AML-193 (cell line): ENCODE results near the gene ARHGAP24.
"Not testable (repeated sequence)": the region's sequence is repeated elsewhere in the genome, so short reads cannot be mapped to it uniquely, and the experiment has no call there.

ENCODE experiments used
- DNase-seq, 2 experiments: peaks; one replicate each; lab custom pipeline; 2025; lab: John Stamatoyannopoulos, UW

ARHGAP24 gene

DNA sequence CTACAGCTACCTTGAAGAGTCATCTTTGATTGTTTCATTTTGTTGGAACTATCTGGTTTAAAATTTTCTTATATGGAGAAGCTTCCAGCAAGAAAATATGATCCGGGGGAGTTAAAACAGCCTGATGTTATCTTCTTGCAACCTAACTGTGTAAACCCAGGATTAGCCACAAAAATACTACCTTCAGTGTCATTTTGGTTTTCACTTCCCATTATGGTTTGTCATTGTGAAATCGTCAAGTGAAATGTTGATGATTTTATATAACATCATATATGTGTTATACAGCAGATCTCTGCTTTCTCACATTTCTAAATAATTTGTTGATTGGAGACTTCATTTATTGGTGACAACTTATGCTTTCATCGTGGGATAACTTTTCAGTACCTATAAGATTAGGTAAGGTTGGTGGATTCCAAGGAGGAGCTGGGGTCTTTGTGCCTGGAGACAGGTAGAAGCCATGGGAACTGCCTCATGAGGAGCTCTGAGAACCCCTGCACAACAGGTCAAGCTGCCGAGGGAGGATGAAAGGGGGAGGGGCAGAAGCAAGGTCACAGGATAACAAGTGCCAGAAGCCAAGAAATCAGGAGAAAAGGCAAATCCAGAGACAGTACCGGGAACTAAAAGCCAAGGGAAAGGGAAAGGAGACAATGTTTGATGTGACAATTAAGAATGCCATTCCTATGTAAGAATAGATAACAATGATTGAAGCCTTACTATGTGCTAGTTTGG is 7.2 kb downstream of the ARHGAP24 start:
- DNase-seq: peak; percentile 29 to 55

GRCh38 chr4:85486425-85487086 is 11.6 kb downstream of the ARHGAP24 start:
- no peak for DNase-seq

DNA sequence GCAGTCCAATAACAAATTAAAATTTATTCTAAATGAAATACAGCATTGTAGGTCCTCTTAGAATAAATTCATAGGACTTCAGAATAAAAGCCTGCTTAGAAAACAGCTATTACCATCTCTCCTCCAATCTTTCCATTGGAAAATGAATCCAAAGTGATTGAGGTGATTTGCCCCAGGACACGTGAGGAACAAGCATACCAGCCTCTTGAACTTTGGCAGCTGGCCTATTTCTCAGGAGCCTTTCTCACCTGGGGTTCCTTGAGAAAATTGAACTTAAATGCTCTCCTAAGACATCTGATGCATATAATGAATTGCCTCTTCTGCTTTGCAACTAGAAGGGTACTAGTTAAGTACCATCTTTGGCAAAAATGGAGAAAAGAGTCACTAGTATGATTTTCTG is 13.5 kb downstream of the ARHGAP24 start:
- DNase-seq: no peak

DNA sequence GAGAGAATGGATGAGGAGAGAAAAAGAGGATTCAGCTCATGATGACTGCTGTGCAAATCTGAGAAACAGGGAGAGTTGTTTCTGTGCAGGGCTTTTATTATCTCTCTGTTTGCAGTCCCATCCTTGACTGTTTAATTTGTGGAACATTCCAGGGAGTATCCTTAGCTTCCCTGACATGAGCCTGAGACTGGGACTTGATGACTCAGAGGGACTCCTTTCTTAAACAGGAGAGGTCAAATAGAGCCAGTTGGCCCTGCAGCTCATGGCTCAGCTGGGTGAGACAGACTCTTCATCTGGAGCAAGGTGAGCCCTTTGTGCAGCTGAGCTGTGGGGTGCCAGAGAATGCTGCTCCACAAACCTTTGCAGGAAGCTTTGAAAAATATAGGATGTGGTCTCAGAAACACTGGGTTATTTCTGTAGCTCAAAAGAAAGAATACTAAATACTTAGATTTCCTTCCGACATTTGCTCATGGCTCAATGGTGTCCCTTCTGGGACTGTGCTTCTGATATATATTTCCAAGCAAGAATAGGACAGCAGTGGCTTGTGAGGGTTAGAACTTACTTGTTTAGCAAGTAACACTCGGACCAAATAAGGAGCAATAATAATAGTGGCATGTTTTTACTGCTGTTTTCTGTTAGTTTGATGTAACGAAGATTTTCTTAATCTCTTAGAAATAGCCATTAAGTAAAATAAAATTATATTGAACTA is 14.5 kb downstream of the ARHGAP24 start:
- DNase-seq: no peak

GRCh38 chr4:85491527-85491926 is 16.6 kb downstream of the ARHGAP24 start:
- no peak for DNase-seq

DNA sequence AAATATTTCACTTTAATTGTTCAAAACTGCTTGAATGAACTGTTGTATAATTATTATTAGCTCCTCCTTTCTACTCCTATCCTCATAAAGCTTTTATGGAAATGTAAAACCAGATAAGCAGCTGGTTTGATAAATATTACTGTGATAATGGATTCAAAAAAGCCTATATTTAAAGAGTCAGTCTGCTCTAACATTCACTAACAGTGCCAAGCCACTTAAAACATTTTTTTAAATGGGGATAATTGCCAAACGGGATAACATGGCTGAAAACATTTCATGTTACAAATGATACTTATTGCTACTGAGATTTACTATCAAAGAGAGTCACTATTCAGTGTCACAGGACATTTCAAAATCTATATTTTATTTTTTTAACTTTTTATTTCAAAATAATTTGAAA is 17.4 kb downstream of the ARHGAP24 start:
- DNase-seq: no peak

GRCh38 chr4:85495621-85496020 is 20.7 kb downstream of the ARHGAP24 start:
- no peak for DNase-seq

GRCh38 chr4:85496126-85496849 is 21.3 kb downstream of the ARHGAP24 start:
- no peak for DNase-seq

DNA sequence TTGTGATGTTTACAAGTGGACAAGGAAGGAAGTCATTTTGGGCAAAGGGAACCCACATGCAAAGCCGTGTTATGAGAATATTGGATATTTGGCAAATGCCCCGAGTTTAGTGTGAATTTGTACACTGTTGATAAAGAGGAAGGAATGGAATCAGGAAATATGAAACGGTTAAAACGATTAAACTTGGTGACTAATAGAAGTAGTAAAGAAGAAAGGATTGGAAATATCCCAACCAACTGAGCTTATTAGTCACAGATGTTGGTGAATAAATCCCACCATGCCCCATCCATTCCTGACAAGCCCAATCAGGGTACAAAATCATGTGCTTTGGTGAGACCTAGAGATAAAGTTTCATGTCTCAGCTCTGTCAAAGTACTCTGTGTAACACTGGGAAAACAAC is 22.0 kb downstream of the ARHGAP24 start:
- DNase-seq: no peak

- DNase-seq: peak; percentile 88 to 91
Measured at GRCh38 chr4:85498068-85498733, 23.3 kb downstream of the ARHGAP24 start.

- DNase-seq: no peak
Measured at GRCh38 chr4:85499573-85499972, 24.6 kb downstream of the ARHGAP24 start.

GRCh38 chr4:85500110-85500867 is 25.3 kb downstream of the ARHGAP24 start:
- no peak for DNase-seq

DNA sequence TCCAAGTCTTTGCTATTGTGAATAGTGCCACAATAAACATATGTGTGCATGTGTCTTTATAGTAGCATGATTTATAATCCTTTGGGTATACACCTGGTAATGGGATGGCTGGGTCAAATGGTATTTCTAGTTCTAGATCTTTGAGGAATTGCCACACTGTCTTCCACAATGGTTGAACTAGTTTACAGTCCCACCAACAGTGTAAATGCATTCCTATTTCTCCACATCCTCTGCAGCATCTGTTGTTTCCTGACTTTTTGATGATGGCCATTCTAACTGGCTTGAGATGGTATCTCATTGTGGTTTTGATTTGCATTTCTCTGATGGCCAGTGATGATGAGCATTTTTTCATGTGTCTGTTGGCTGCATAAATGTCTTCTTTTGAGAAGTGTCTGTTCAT is 26.2 kb downstream of the ARHGAP24 start:
- DNase-seq: not testable (repeated sequence)

- no peak for DNase-seq
Measured at GRCh38 chr4:85508654-85509053, 33.7 kb downstream of the ARHGAP24 start.

DNA sequence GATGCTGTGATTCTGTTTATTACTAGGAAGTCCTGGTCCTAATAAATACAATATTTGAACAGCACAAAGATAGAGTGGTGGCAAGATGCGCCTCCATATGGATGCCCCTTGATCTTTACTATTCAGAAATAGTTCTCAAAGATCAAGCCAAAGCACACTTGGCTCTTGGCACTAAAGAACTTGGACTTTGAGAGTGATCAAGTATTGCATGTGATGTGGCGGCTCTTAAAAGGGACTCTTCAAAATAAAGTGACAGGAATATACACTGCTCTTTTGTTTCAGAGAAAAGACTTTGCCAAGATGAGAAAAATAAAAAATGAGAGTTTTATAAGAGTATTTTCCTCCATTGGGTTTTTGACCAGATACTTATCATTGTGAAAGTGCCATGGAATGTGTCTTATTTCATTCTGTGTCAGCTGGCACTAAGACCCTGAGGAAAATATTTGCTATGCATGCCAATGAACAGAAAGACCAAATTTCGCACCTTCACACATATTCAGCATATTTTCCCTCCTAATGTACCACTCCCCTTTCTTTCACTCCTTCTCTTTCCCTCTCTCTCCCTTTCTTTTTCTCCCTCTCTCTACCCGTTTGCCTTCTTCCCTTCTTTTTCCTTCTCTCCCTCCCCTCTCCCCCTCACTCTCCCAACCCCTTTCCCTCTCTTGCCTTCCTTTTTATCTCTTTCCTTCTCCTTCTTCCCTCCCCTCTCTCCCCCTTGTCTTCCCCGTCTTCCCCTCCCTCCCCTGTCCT is 35.1 kb downstream of the ARHGAP24 start:
- no peak for DNase-seq

DNA sequence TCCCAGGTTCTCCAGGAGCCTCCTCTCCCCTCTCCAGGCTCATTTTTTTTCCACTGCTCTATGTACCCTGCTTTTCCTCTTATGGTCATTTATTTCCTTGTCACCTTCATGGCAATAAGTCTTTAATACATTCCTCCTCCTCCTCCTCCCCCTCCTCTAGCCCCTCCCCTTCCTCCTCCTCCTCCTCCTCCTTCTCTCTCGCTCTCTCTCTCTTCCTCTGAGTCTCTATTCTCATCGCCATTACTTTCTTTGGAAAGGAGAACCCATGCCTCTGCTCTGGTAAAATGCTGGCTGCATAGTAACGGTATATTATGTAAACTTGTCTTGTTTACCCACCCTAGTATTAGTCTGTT is 35.7 kb downstream of the ARHGAP24 start:
- DNase-seq: no peak

GRCh38 chr4:85512446-85513205 is 37.7 kb downstream of the ARHGAP24 start:
- DNase-seq: no peak

DNA sequence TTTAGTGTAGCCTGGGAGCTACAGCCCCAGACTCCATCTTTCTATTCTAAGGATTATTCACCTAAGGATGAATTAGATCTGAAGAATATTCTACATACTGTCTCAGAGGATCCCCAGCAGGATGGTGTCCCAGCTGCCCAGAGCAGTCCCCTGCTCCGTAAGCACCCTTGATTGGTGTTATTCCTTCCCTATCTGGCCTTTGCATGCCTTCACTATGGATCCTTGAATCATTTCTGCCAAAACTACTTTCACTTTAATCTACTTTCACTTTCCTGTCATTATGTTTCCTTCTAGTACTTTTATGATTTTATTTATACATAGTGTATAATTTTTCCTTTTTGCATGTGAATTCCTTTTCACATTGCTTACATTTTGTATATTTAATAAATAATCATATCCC is 39.2 kb downstream of the ARHGAP24 start:
- no peak for DNase-seq

DNA sequence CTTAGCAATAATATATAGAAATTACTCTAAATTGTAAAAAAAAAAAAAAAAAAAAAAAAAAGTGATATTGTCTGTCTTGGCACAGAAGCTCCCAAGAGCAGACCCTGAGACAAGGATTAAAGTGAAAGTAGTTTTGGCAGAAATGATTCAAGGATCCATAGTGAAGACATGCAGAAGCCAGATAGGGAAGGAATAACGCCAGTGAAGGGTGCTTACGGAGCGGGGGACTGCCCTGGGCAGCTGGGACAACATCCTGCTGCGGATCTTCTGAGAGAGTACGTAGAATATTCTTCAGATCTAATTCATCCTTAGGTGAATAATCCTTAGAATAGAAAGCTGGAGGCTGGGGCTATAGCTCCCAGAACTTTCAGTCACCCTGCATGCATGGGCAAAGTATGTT is 39.8 kb downstream of the ARHGAP24 start:
- no peak for DNase-seq

DNA sequence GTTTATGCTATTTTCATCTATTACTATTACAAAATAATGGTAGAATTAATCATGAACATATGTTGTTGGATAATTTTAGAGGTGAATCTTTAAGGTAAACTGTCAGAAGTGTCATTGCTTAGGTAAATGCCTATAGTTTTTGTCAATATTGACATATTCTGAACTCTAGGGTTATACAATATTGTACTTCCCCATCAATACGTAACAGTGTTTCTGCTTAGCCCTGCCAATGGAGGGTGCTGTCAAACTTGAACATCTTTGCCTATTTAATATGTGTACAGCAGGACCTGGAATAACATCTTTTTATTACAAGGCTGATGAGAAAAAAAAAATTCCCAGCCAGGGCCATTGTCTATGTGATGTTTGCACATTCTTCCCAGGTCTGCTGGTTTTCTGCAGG is 40.8 kb downstream of the ARHGAP24 start:
- DNase-seq: no peak
